ENCODE measurements around the gene CCDC59.

The CCDC59 gene

GRCh38 chr12:82351390-82351789 is 6.8 kb downstream of the CCDC59 start:
- Mint-ChIP-seq H3K27me3 (no peaks in the 10 kb centered on the region), H3K4me3 (no peak overlapping the region), H3K9me3 (ENCODE audit: low read depth) (no peaks in the 10 kb centered on the region), H3K36me3 (no peaks in the 10 kb centered on the region), H3K4me1 (ENCODE audit: low read depth) (peaks cover 18% of the 10 kb centered on the region), H3K27ac (no peak overlapping the region)

DNA sequence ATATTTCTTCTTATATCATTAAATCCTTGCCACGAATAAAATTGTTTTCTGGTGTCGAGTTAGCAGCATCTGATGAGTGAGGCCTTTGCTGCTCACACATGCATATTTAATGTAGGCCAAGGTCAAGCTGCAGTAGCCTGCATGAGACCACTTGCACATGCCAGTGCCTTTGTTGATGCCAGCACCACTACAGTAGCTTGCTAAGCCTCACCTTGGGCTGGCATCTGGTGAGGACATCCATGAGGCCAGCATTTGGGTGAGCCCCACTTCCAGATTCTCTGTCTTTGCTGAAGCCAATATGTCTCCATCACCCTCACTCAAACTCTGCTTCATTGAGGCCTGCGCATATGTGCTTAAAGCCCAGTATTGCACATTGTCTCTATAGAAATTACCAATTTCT is 8.0 kb downstream of the CCDC59 start:
- H3K27me3 Mint-ChIP-seq, result no peaks in the 10 kb centered on the region
- H3K36me3 Mint-ChIP-seq, result no peaks in the 10 kb centered on the region
- H3K4me3 Mint-ChIP-seq, result no peak overlapping the region
- H3K4me1 Mint-ChIP-seq (ENCODE audit: low read depth), result peaks cover 5% of the 10 kb centered on the region
- H3K27ac Mint-ChIP-seq, result peak overlapping the region; percentile 52
- no peaks in the 10 kb centered on the region for H3K9me3 Mint-ChIP-seq (ENCODE audit: low read depth)

- no peaks in the 10 kb centered on the region for H3K27me3 Mint-ChIP-seq
- no peak overlapping the region for H3K27ac Mint-ChIP-seq
- H3K36me3 Mint-ChIP-seq, result no peaks in the 10 kb centered on the region
- H3K9me3 Mint-ChIP-seq (ENCODE audit: low read depth), result no peaks in the 10 kb centered on the region
- no peaks in the 10 kb centered on the region for H3K4me1 Mint-ChIP-seq (ENCODE audit: low read depth)
- no peak overlapping the region for H3K4me3 Mint-ChIP-seq
These were observed 28.7 kb downstream of the CCDC59 start for GRCh38 chr12:82329508-82329907.

DNA sequence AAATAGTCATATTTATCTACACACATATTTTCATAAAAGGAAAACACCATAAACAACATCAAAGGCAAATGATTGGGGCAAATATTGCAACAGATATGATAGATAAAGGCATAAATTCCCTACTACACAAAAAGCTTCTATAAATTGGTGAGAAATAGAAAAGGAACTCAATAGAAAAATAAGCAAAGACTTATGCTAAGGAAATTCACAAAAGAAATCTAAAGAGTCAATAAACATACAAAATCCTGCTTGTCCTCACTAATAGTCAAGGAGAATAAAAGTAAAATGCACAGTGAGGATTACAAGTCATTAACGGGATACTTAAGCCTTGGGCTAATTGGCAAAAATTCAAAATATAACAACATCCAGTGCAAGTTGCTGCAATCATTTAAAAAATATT is 30.3 kb downstream of the CCDC59 start:
- H3K27me3 Mint-ChIP-seq, result peaks cover 5% of the 10 kb centered on the region
- no peaks in the 10 kb centered on the region for H3K36me3 Mint-ChIP-seq
- no peaks in the 10 kb centered on the region for H3K9me3 Mint-ChIP-seq (ENCODE audit: low read depth)
- no peaks in the 10 kb centered on the region for H3K4me1 Mint-ChIP-seq (ENCODE audit: low read depth)
- no peak overlapping the region for H3K27ac Mint-ChIP-seq
- H3K4me3 Mint-ChIP-seq, result no peak overlapping the region

DNA sequence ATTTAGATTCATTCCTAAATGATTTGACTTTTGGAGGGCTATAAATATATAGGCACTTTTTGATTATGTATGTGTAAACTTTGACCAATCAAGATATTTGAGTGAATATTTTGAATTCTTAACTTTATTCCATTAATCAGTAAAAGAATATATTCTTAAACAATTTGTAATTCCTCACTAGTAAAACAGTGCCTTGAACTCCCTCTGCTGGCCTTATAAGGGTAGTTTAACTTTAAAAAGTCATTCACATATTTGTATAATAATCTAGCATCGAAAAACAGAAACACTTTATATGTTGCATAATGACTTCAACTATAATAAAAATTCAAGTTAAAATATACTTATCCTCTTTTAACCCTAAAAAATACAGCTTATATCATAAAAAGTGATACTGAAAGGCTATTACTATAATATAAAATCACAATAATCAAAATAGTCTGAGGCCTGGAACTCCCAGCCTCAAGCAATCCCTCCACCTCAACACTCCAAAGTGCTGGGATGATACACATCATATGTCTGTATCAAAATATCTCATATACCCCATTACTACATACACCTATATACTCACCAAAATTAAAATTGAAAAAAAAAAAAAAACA is 31.2 kb downstream of the CCDC59 start:
- H3K36me3 Mint-ChIP-seq, result no peaks in the 10 kb centered on the region
- H3K4me3 Mint-ChIP-seq, result no peak overlapping the region
- no peaks in the 10 kb centered on the region for H3K4me1 Mint-ChIP-seq (ENCODE audit: low read depth)
- no peak overlapping the region for H3K27ac Mint-ChIP-seq
- H3K9me3 Mint-ChIP-seq (ENCODE audit: low read depth), result no peaks in the 10 kb centered on the region
- peaks cover 5% of the 10 kb centered on the region for H3K27me3 Mint-ChIP-seq

DNA sequence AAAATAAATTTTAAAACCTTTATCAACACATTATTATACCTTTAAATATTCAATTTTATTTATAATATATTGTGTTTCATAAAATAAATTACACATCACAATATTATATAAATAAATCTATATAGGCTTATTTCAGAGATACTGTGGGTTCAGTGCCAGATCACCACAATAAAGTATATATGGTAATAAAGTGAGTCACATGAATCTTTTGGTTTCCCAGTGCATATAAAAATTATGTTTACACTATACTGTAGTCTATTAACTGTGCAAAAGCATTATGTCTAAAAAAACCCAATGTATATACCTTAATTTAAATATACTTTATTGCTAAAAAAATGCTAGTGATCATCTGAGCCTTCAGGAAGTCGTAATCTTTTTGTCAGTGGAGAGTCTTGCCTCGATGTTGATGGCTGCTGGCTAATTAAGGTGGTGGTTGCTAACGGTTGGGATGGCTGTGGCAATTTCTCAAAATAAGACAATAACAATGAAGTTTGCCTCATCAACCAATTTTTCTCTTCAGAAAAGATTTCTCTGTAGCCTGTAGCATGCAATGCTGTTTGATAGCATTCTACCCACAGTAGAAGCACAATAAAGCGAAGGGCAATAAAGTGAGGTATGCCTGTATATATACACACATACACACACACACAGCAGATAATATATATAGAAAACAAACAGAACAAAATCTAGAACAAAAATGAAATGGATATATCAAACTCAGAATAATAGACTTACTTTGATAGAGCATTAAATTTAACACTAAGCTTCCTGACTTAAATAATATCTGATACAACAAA is 32.4 kb downstream of the CCDC59 start:
- Mint-ChIP-seq H3K36me3 (no peaks in the 10 kb centered on the region), H3K27me3 (peaks cover 7% of the 10 kb centered on the region), H3K4me3 (no peak overlapping the region), H3K4me1 (ENCODE audit: low read depth) (no peaks in the 10 kb centered on the region), H3K9me3 (ENCODE audit: low read depth) (no peaks in the 10 kb centered on the region), H3K27ac (no peak overlapping the region)

DNA sequence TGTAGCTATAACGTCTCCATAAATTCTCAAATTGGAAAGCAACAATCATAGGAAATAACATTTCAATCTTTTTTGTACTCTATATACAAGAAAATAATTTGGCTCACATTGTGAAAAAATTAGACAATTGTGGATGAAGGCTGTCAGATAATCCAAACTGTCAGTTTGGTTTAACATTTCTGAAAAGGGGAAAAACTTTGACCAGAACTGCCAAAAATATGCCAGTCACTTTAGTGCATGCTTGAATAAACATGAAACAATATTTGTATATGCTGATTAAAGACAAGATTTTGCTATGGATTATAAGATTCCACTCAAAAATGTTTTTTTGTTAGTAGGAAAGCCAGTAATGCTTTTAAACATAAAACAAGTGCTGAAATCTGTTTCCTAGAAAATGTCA is 38.9 kb downstream of the CCDC59 start:
- Mint-ChIP-seq H3K27ac (no peak overlapping the region), H3K27me3 (peaks cover 10% of the 10 kb centered on the region)

GRCh38 chr12:82314406-82314892 is 43.7 kb downstream of the CCDC59 start:
- Mint-ChIP-seq H3K36me3 (no peaks in the 10 kb centered on the region), H3K27ac (no peak overlapping the region), H3K9me3 (ENCODE audit: low read depth) (no peaks in the 10 kb centered on the region), H3K4me3 (no peak overlapping the region), H3K4me1 (ENCODE audit: low read depth) (no peaks in the 10 kb centered on the region), H3K27me3 (peaks cover 4% of the 10 kb centered on the region)

More for the DNA sequence above, 38.9 kb downstream of the CCDC59 start:
- Mint-ChIP-seq H3K4me3 (no peak overlapping the region), H3K4me1 (ENCODE audit: low read depth) (no peaks in the 10 kb centered on the region), H3K9me3 (ENCODE audit: low read depth) (no peaks in the 10 kb centered on the region), H3K36me3 (no peaks in the 10 kb centered on the region)
